IPS-18c (cell line): Measurements from ENCODE around the gene SLC12A8.

ENCODE experiments used
- H3K4me3 ChIP-seq: 2 replicates; pipeline ENCODE4 v1.7.0; 2013; ENCODE audit warnings: low read depth, mild to moderate bottlenecking, low read length, moderate library complexity; ENCODE audit not compliant: insufficient read depth
- H3K9me3 ChIP-seq: one replicate; pipeline ENCODE4 v1.6.1; 2013; ENCODE audit warnings: mild to moderate bottlenecking, low read length, moderate library complexity; ENCODE audit not compliant: control insufficient read depth, insufficient read depth

Gene SLC12A8

GRCh38 chr3:125150525-125151441 is 61.8 kb downstream of the SLC12A8 start:
- no peaks in the 10 kb centered on the region for H3K9me3 ChIP-seq
- no peak overlapping the region for H3K4me3 ChIP-seq

DNA sequence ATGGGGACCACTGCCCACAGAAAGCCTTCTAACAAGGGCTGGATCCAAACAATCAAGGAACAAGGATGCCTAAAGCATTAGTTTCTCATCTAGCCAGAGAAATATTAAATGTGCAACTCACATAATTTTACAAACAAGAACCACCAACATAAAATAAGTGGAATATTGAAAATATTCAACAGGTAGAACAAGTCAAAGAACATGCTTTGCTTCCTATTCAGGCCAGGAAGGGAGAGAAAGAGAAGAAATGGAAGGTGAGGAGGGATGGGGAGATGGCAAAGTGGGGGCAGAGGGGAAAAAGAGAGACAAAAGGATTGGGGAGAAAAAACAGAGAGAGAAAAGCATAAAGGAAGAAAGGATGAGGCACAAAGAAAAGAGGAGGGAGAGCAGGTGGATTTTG is 63.1 kb downstream of the SLC12A8 start:
- no peaks in the 10 kb centered on the region for H3K9me3 ChIP-seq
- no peak overlapping the region for H3K4me3 ChIP-seq

- Histone ChIP-seq H3K4me3 (no peak overlapping the region), H3K9me3 (no peaks in the 10 kb centered on the region)
These were observed 63.7 kb downstream of the SLC12A8 start for GRCh38 chr3:125148836-125149235.

- H3K9me3 ChIP-seq: no peaks in the 10 kb centered on the region
- H3K4me3 ChIP-seq: no peak overlapping the region
These were observed 64.3 kb downstream of the SLC12A8 start for GRCh38 chr3:125148016-125148812.

DNA sequence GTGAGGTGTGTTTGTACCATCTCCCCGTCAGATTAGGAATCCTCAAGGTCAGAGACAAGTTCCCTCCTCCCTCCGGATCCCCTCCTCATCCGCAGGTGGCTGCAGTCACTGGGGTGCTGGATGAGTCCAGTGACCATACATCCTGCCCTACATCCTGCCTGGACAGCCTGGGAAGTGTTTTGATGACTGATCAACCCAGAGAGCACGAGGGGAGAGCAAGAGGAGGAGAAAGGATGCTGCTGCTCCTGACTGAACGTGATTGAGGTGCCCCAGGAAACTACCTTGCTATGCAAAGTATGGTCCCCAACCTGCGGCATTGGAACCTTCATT is 65.1 kb downstream of the SLC12A8 start:
- H3K9me3 ChIP-seq: no peaks in the 10 kb centered on the region
- H3K4me3 ChIP-seq: no peak overlapping the region

DNA sequence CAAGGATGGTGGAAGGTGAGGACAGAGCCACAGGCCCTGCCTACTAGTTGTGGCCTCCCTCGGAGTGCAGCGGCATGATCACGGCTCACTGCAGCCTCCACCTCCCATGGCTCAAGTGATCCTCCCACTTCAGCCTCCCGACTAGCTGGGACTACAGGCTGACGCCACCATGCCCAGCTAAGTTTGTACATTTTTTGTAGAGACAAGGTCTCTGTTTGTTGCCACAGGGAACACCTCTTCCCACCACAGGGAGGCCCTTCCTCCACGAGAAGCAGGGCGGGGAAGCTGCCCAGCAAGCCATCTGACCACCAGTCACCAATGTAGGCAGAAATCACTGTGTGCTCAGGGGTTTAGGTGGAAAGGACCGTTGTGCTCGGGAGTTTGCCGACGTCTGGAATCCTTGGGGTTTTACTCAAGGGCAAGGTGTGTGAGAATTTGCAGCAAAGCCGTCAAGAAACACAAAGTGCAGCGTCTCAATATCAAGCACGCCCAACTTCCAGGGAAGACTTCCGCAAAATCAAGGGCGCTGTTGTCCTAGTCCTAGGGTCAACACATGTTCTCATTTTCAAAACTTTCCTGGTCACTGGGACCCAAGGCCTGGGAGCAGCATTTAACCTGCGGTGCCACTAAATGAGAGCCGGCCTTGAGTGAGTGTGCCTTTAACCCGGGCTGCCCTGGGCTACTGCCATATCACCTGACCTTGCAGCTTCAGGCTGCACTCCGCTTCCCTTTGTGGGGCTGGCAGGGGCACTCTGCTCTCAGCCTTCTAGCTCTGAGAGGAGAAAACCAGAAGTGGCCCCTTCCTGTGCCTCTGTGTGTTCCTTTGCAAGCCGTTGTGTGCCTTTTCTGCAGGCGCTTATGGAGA is 65.7 kb downstream of the SLC12A8 start:
- Histone ChIP-seq H3K4me3 (no peak overlapping the region), H3K9me3 (no peaks in the 10 kb centered on the region)

GRCh38 chr3:125145751-125146475 is 66.6 kb downstream of the SLC12A8 start:
- Histone ChIP-seq H3K9me3 (peaks cover 2% of the 10 kb centered on the region), H3K4me3 (no peak overlapping the region)

GRCh38 chr3:125144653-125145314 is 67.8 kb downstream of the SLC12A8 start:
- Histone ChIP-seq H3K4me3 (no peak overlapping the region), H3K9me3 (peaks cover 2% of the 10 kb centered on the region)

DNA sequence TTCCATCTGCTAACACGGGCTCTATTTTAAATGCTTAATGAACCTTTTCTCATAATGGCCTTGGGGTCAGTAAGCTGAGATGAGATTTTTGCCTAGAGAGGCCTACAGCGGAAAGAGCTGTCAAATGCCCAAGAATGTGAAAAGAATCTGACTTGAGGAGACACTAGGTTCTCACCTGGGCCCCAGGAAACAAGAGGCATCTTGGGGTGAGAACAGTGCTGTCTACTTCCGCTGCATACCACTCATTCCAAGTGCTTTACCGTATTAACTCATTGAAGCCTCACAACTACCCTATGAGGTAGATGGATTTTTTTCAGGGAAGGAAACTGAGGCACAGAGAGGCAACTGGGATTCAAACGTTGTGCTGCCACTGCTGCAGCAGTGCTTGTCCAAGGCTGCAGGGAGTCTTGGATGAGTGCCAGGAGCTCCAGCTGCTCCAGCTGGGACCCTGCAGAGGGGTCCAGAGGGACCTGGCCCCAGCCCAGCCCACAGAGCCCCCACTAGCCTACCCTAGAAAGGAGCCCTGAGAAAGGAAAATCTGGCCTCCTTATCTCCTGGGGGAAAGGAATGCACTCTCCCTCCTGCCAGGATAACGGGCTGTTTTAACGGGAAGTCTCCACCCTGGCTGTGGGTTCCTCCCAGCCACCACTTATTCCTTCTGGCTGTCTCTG is 68.4 kb downstream of the SLC12A8 start:
- no peak overlapping the region for H3K4me3 ChIP-seq

GRCh38 chr3:125143538-125143937 is 69.0 kb downstream of the SLC12A8 start:
- H3K4me3 ChIP-seq: no peak overlapping the region
- H3K9me3 ChIP-seq: peaks cover 4% of the 10 kb centered on the region

More for the DNA sequence above, 68.4 kb downstream of the SLC12A8 start:
- peaks cover 2% of the 10 kb centered on the region for H3K9me3 ChIP-seq

DNA sequence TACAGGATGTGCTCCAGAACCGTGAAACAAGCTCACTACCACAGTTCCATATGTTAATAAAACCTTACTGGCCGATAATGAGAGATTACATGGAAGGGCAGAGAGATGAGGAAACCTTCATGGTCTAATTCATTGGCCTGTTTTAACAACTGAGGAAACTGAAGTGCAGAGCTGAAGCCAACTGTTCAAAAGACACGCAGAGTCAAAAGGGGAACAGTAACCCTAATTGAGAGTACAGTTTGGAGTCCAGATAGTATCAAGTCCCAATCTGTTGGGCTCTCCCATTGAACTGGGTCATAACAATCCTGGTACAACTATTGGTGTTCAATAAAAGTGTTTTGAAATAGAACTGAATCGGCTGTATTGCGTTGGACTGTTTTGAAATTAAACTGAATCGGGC is 69.6 kb downstream of the SLC12A8 start:
- Histone ChIP-seq H3K9me3 (peaks cover 4% of the 10 kb centered on the region), H3K4me3 (0 out of 2 replicates have a peak overlapping the region, but pooled peaks have one; percentile 46)

GRCh38 chr3:125142420-125142778 is 70.1 kb downstream of the SLC12A8 start:
- Histone ChIP-seq H3K9me3 (peaks cover 4% of the 10 kb centered on the region), H3K4me3 (peak overlapping the region; percentile 46)

GRCh38 chr3:125141596-125142419 is 70.7 kb downstream of the SLC12A8 start:
- H3K9me3 ChIP-seq: peaks cover 4% of the 10 kb centered on the region
- H3K4me3 ChIP-seq: peak overlapping the region; percentile 46

DNA sequence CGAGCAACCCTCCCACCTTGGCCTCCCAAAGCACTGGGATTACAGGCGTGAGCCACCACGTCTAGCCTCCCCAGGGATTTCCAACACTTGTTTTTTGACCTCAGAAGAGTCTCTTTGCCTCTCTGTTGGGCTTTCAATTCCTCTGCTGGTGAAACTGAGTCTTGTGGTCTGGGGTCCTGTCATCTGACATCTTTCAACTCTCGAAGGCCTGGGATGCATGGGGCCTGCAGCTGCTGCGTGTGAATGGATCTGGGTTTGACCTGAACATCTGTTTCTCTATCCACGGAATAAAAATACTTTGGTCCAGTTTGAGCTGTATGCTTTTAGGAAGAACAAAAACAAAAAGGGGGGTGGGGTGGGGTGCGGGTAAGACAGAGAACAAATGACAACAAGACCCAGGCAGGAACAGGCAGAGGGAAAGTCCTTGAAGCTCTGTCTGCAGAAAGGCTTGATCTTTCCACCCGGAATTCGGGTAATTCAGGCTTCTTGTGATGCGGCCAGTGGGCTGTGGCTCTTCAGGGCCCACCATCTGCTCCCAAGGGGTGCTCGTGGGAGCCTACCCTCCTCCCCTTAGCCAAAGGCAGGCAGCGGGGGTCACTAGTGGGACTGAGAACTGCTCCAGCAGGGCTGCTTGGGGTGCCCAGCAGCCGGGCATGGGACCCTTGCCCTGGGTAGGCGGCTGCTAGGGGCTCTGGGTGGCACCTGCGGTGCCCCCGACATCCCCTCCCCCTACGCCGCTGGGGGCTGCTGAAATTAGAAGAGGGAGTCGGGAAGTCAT is 71.5 kb downstream of the SLC12A8 start:
- peak overlapping the region; percentile 46; the same call in 1 of the 2 replicates for H3K4me3 ChIP-seq
- peaks cover 4% of the 10 kb centered on the region for H3K9me3 ChIP-seq
